Calu3 (cell line): ENCODE data around the gene CCP110. TPM values are rescaled to one million over a fixed set of nuclear protein-coding genes. Genes with fewer than 3 reads are reported as not detected.
A peak's percentile ranks its signal among the peaks of the same experiment; 100 is the strongest.

ENCODE experiments used
- BruUV-seq: library from RNA; stranded (reverse); fragments of 400-500 nt; replicated peaks from 2 replicates; lab custom pipeline; 2021; lab: Mats Ljungman, UMichigan
- CTCF ChIA-PET: fragments of 300-600 bp; sonication (Branson Sonifier 250); formaldehyde crosslinking; loops from one replicate; lab custom pipeline; 2022; ENCODE audit warnings: antibody characterized with exemption; lab: Charles Lee
- DNase-seq: peaks from one replicate; pipeline ENCODE4 v3.0.0; 2022
- H3K27ac Mint-ChIP-seq: one replicate; pipeline ENCODE4 v1.8.0; 2022; ENCODE audit warnings: mixed read lengths; ENCODE audit not compliant: unreplicated experiment
- H3K27me3 Mint-ChIP-seq: one replicate; pipeline ENCODE4 v1.8.0; 2022; ENCODE audit warnings: mixed read lengths; ENCODE audit not compliant: unreplicated experiment
- H3K36me3 Mint-ChIP-seq: one replicate; pipeline ENCODE4 v1.8.0; 2022; ENCODE audit warnings: mild to moderate bottlenecking, moderate library complexity, mixed read lengths; ENCODE audit not compliant: insufficient read depth, unreplicated experiment
- H3K4me1 Mint-ChIP-seq: one replicate; pipeline ENCODE4 v1.8.0; 2022; ENCODE audit warnings: mild to moderate bottlenecking, low read depth, mixed read lengths; ENCODE audit not compliant: unreplicated experiment
- H3K4me3 Mint-ChIP-seq: one replicate; pipeline ENCODE4 v1.8.0; 2022; ENCODE audit warnings: mild to moderate bottlenecking, low read depth, moderate library complexity, mixed read lengths; ENCODE audit not compliant: unreplicated experiment
- H3K9me3 Mint-ChIP-seq: one replicate; pipeline ENCODE4 v1.8.0; 2022; ENCODE audit warnings: low read depth, mixed read lengths; ENCODE audit not compliant: unreplicated experiment
- intact Hi-C: fragments of 100-400 bp; cut with micrococcal nuclease; formaldehyde crosslinking; loops from one replicate; pipeline ENCODE4 v1.10.0; 2022; ENCODE audit not compliant: unreplicated experiment
- total RNA-seq: library from RNA; stranded (reverse); gene quantifications from 2 replicates; pipeline ENCODE4 v1.2.3, GENCODE V29; 2022
- TF ChIP-seq, protein P1 (sequence below): fragments of 200-600 bp; IDR thresholded peaks from one replicate; pipeline ENCODE4 v1.8.0; 2022; ENCODE audit warnings: antibody characterized with exemption; ENCODE audit not compliant: unreplicated experiment

CCP110 gene
- total RNA-seq, 1 experiment from 2014 or later: 34.4 TPM

DNA sequence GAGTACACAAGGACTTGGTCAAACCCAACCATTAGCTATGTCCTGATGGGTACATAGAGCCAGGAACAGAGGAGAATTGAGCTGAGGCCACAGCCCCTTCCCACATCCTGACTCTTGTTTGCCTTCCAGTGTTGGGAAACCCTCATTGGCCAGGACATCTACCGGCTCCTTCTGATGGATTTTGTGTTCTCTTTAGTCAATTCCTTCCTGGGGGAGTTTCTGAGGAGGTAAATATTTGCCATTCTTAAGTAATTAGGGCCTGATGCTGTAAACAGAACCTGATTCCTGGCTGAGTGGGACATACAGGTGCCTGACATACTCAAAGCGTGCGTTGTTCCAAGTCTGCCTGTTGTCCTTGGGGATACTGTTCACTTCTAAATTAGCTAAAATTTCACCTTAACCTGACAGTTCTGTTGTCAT is 44.4 kb upstream of the CCP110 start:
- Mint-ChIP-seq H3K4me3 (no peak overlapping the region), H3K9me3 (peaks cover 2% of the 10 kb centered on the region), H3K4me1 (peaks cover 29% of the 10 kb centered on the region), H3K36me3 (peaks cover 74% of the 10 kb centered on the region), H3K27ac (peak overlapping the region; percentile 34), H3K27me3 (no peaks in the 10 kb centered on the region)
- CTCF ChIA-PET: interaction anchor here (0.5 to 1.1 kb wide), 2 partner anchors 17 to 42 kb away, joined by 4 to 6 read pairs; no protein-coding TSS in a partner anchor
- TF ChIP-seq, protein P1, sequence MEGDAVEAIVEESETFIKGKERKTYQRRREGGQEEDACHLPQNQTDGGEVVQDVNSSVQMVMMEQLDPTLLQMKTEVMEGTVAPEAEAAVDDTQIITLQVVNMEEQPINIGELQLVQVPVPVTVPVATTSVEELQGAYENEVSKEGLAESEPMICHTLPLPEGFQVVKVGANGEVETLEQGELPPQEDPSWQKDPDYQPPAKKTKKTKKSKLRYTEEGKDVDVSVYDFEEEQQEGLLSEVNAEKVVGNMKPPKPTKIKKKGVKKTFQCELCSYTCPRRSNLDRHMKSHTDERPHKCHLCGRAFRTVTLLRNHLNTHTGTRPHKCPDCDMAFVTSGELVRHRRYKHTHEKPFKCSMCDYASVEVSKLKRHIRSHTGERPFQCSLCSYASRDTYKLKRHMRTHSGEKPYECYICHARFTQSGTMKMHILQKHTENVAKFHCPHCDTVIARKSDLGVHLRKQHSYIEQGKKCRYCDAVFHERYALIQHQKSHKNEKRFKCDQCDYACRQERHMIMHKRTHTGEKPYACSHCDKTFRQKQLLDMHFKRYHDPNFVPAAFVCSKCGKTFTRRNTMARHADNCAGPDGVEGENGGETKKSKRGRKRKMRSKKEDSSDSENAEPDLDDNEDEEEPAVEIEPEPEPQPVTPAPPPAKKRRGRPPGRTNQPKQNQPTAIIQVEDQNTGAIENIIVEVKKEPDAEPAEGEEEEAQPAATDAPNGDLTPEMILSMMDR: no peak
- intact Hi-C loops: no loop called here
- DNase-seq: no peak
- BruUV-seq: no TSS peak

DNA sequence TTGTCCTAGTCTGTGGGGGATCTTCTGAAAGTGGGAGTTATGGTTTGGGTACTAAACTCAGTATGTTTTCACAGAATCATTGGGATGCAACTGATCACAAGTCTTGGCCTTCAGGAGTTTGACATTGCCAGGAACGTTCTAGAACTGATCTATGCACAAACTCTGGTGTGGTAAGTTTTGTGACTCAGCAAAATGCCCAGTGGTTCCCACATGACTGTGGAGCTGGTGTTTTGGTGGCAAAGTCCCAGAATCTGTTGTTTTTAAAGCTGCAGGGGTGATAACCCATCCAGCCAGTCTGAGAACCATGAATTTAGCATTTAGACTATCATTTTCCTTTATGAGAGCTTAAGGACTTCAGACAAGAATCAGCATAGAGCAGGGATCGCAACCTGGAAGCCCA is 42.4 kb upstream of the CCP110 start:
- intact Hi-C loops: loop anchor here (5.0 kb wide), 1 partner anchor 94 kb away; no protein-coding TSS in a partner anchor
- H3K9me3 Mint-ChIP-seq: peaks cover 2% of the 10 kb centered on the region
- H3K27me3 Mint-ChIP-seq: no peaks in the 10 kb centered on the region
- DNase-seq: no peak
- H3K27ac Mint-ChIP-seq: no peak overlapping the region
- BruUV-seq: no TSS peak
- H3K36me3 Mint-ChIP-seq: peaks cover 73% of the 10 kb centered on the region
- H3K4me1 Mint-ChIP-seq: peaks cover 29% of the 10 kb centered on the region
- H3K4me3 Mint-ChIP-seq: no peak overlapping the region
- TF ChIP-seq, protein P1: no peak
- CTCF ChIA-PET: no interaction called here

DNA sequence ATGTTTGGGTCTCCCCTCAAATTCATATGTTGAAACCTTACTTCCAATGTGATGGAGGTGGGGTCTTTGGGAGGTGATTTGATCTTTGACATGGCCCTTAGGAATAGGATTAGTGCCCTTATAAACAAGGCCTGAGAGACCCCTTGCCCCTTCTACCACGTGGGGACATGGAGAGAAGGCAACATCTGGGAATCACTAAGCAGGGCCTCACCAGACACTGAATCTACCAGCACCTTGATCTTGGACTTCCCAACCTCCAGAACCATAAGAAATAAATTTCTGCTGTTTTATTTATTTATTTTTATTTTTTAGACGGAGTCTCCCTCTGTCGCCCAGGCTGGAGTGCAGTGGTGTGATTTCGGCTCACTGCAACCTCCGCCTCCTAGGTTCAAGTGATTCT is 42.0 kb upstream of the CCP110 start:
- Mint-ChIP-seq H3K9me3 (peaks cover 2% of the 10 kb centered on the region), H3K27me3 (no peaks in the 10 kb centered on the region), H3K27ac (no peak overlapping the region), H3K36me3 (peaks cover 72% of the 10 kb centered on the region), H3K4me3 (no peak overlapping the region), H3K4me1 (peaks cover 29% of the 10 kb centered on the region)
- DNase-seq: no peak
- intact Hi-C loops: loop anchor here (5.0 kb wide), 1 partner anchor 94 kb away; no protein-coding TSS in a partner anchor
- TF ChIP-seq, protein P1: no peak
- CTCF ChIA-PET: no interaction called here
- no TSS peak for BruUV-seq

DNA sequence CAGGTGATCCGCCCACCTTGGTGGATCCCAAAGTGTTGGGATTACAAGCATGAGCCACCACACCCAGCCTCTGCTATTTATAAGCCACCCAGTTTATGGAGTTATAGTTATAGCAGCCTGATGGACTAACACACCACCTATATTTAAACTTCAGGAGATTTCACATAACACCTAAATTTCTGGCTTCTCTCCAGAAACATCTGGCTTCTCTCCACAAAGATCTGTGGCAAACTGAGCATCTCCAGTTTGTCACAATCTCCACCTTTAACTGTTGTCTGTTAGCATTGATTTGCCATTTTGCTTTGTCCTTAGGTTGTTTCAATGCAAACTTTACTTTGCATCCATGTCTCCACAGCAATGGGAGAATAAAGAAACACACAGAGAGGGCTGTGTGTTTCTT is 41.5 kb upstream of the CCP110 start:
- DNase-seq: no peak
- intact Hi-C loops: loop anchor here (5.0 kb wide), 1 partner anchor 95 kb away; no protein-coding TSS in a partner anchor
- BruUV-seq: no TSS peak
- Mint-ChIP-seq H3K9me3 (peaks cover 2% of the 10 kb centered on the region), H3K27ac (no peak overlapping the region), H3K4me3 (no peak overlapping the region), H3K27me3 (no peaks in the 10 kb centered on the region), H3K36me3 (peaks cover 74% of the 10 kb centered on the region), H3K4me1 (peaks cover 32% of the 10 kb centered on the region)
- CTCF ChIA-PET: no interaction called here
- TF ChIP-seq, protein P1: no peak
